Skeletal muscle satellite cell (primary cell): Measurements from ENCODE around the gene POGLUT3.

ENCODE experiments used
- H3K27me3 ChIP-seq: 2 replicates; pipeline ENCODE4 v1.7.0; 2013; ENCODE audit warnings: low read length; ENCODE audit not compliant: control insufficient read depth, insufficient read depth
- H3K36me3 ChIP-seq: 2 replicates; pipeline ENCODE4 v1.7.0; 2013; ENCODE audit warnings: mild to moderate bottlenecking, control low read depth, low read length; ENCODE audit not compliant: insufficient read depth
- H3K4me1 ChIP-seq: 2 replicates; pipeline ENCODE4 v1.7.0; 2013; ENCODE audit warnings: low read length; ENCODE audit not compliant: control insufficient read depth, insufficient read depth
- H3K4me2 ChIP-seq: 2 replicates; pipeline ENCODE4 v1.7.0; 2013; ENCODE audit warnings: mild to moderate bottlenecking, low read length
- H3K4me3 ChIP-seq: 2 replicates; pipeline ENCODE4 v1.7.0; 2013; ENCODE audit warnings: low read length
- H3K9ac ChIP-seq: 2 replicates; pipeline ENCODE4 v1.7.0; 2013; ENCODE audit warnings: mild to moderate bottlenecking, low read depth, low read length, moderate library complexity
- H3K9me3 ChIP-seq: replicated peaks from 2 replicates; pipeline ENCODE4 v1.7.0; 2013; ENCODE audit warnings: mild to moderate bottlenecking, control low read depth, low read length

The POGLUT3 gene

DNA sequence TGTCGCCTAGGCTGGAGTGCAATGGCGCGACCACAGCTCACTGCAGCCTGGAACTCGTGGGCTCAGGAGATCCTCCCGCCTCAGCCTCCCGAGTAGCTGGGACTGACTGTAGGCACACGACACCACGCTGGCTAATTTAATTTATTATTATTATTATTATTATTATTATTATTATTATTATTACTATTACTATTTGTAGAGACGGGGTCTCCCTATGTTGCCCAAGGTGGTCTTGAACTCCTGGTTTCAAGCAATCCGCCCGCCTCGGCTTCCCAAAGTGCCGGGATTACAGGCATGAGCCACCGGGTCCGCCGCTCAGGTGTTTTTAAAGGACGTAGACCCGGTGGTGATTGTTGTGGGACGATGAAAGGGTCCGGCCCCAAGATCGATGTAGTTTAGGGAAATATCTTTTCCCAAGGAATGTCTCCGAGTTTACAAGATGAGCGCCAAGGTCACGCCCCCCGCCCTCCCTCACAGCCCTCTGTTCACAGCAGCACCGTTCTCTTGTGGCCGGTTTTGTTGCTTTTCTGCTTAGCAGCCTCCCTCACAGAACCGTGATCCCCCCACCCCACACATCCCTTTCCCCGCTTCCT, 728 bp upstream of the POGLUT3 start:
- Histone ChIP-seq H3K4me2 (peak overlapping the region; percentile 85), H3K9me3 (no peaks in the 10 kb centered on the region), H3K9ac (peak overlapping the region; percentile 82), H3K27me3 (no peaks in the 10 kb centered on the region), H3K36me3 (no peaks in the 10 kb centered on the region), H3K4me1 (peaks cover 21% of the 10 kb centered on the region), H3K4me3 (peak overlapping the region; percentile 67)

DNA sequence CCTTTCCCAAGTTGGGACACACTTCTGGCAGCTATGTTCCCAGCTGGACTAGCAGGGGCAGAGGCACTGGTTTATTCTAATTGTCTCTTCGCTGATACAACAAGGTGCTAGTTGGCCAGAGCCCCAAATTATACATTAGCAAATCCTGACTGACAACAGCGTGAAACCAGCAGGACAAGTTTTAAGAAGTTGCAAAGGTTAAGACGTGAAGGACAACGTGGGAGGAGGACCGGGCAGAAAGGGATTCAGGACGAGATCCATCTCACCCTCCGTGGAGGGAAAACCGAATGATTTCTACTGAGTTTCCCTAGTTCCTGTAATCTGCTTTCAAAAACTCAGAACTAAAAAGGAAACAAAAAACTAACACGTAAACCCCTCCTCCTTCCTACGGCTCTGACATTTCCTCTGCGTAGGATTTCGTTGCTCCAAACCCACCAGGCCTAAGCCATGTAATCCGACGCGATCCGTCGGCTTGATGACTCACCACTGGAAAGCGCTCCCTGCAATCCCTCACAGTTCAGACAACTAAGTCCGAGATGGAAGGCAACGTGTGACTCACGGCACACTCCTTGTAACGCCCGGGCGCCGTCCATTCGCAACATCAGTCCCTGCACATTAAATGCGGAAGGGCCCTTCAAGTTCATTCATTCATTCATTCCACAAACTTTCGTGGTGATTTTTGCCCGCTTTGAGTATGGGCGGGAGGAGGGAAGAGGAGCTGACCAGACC, 703 bp downstream of the POGLUT3 start:
- Histone ChIP-seq H3K4me3 (peak overlapping the region; percentile 67), H3K36me3 (no peaks in the 10 kb centered on the region), H3K4me1 (peaks cover 21% of the 10 kb centered on the region), H3K4me2 (peak overlapping the region; percentile 85), H3K9ac (peak overlapping the region; percentile 82), H3K9me3 (no peaks in the 10 kb centered on the region), H3K27me3 (no peaks in the 10 kb centered on the region)

DNA sequence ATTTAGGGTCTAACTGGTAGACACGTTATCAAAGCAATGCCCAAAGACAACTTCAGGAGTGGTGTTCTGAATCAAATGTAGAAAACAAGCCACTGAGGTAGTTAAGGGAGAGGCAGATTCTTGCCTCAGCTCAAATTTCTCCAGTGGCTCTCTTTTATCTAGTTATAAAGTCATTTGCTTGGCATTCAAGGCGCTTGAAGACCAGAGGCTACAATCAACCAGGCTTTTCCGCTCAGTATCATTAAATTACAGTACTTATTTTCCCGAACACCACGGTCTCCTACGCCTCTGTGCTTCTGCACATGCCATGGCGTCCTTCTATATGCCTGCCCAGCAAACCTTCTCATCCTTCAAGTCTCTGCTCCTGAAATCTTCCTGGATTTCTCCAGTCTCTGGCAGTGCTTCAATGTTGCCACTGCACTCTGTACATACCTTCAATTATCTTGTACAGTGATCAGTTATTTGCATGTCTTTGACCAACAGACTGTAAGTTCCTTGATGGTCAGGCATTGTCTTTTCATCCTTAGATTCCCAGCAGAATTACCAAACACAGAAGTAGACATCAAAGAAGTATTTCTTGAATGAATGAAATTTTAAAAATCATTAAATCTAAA, 1.4 kb downstream of the POGLUT3 start:
- H3K9ac ChIP-seq = peak overlapping the region; percentile 82
- no peaks in the 10 kb centered on the region for H3K9me3 ChIP-seq
- H3K4me3 ChIP-seq = peak overlapping the region; percentile 67
- H3K4me1 ChIP-seq = peaks cover 21% of the 10 kb centered on the region
- peak overlapping the region; percentile 85 for H3K4me2 ChIP-seq
- H3K36me3 ChIP-seq = no peaks in the 10 kb centered on the region
- no peaks in the 10 kb centered on the region for H3K27me3 ChIP-seq

DNA sequence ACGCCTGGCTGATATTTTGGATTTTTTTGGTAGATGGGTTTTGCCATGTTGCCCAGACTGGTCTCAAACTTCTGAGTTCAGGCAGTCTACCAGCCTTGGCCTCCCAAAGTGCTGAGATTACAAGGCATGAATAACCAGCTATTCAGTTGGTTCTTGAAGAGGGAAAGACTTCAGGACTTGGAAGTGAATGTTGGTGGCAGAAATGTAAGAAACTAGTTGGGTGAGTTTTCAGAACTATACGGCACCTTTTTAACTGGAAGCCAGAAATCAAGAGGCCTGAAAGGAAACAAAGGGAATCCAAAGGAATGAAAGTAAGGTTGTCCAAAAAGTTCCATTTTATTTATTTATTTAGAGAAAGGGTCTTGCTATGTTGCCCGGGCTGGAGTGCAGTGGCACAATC, 2.9 kb downstream of the POGLUT3 start:
- no peaks in the 10 kb centered on the region for H3K9me3 ChIP-seq
- H3K9ac ChIP-seq = no peak overlapping the region
- no peaks in the 10 kb centered on the region for H3K27me3 ChIP-seq
- H3K4me2 ChIP-seq = no peak overlapping the region
- no peaks in the 10 kb centered on the region for H3K36me3 ChIP-seq
- H3K4me3 ChIP-seq = no peak overlapping the region
- H3K4me1 ChIP-seq = peaks cover 12% of the 10 kb centered on the region

DNA sequence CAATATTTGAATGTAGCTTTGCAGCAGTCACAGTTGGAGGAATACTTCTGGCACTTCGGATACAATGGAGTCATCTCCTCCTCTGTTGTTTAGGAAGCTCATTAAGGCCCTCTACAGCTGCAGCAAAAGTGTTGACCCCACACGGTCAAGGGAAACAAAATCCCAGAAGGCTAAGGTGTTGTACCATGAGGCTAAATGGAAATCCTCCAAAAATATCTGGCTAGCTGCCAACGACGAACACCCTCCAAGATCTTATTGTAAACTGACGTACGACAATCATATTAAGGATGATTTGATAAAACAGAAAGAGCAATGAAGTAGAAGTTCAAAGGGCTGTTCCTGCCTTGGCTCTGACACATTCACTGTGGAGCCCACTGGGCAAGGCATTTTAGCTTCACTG, 4.0 kb downstream of the POGLUT3 start:
- Histone ChIP-seq H3K36me3 (no peaks in the 10 kb centered on the region), H3K4me2 (no peak overlapping the region), H3K9me3 (no peaks in the 10 kb centered on the region), H3K27me3 (no peaks in the 10 kb centered on the region), H3K4me1 (peaks cover 12% of the 10 kb centered on the region), H3K9ac (no peak overlapping the region), H3K4me3 (no peak overlapping the region)

DNA sequence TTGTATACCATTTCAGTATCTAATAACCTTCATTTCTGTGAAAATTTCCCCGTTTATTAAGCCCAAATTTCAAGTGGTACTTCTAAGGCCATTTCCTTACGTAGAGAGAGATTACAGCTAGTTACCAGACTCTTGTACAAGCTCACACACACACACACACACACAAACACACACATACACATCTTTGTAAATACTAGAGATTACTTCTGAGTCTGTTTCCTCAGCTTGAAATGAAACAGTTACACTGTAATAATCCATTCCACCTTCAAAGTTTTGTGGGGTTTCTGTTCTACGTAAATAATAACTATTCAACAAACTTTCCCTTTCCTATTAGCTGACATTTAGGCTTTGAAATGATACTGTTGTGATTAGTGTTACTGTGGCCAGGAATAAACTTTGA, 6.2 kb downstream of the POGLUT3 start:
- Histone ChIP-seq H3K4me1 (peaks cover 7% of the 10 kb centered on the region), H3K4me2 (no peak overlapping the region), H3K4me3 (no peak overlapping the region), H3K36me3 (peaks cover 3% of the 10 kb centered on the region), H3K9ac (no peak overlapping the region), H3K9me3 (no peaks in the 10 kb centered on the region), H3K27me3 (no peaks in the 10 kb centered on the region)

DNA sequence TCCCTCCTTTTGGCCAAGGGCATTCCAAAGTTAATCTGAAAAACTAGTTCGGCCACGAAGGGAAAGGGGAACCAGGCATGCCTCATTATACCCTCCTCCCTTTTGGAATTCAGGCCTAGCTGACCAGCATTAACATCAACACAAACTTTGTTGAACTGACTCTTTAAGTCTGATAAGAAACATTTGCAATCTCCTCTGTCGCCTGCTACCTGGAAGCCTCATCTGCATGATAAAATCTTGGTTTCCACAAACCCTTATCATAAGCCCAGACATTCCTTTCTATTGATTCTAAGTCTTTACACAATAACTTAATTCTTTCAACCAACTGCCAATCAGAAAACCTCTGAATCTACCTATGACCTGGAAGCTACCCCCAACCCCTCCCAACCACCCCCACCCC, 11.4 kb downstream of the POGLUT3 start:
- no peak overlapping the region for H3K4me3 ChIP-seq
- no peaks in the 10 kb centered on the region for H3K27me3 ChIP-seq
- H3K36me3 ChIP-seq = peaks cover 29% of the 10 kb centered on the region
- H3K4me2 ChIP-seq = no peak overlapping the region
- no peaks in the 10 kb centered on the region for H3K9me3 ChIP-seq
- H3K9ac ChIP-seq = no peak overlapping the region
- no peaks in the 10 kb centered on the region for H3K4me1 ChIP-seq

DNA sequence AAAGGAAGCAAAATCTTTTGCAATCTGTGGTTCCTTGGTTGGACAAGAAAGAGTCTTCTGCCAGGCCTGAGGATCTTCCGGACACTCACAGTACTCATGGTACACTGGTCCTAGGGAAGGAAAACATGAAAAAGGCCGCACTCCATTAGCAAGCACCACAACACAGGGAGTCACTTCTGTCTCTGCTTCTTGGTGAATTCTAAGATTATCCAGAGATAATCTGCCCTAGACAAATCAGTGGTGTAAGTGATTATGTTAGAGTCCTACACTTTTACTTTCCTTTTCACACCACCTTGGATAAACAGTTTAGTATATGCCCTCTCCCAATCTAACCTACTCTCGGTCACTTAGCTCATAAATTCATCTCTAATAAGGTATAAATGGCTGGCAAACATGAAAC, 11.9 kb downstream of the POGLUT3 start:
- Histone ChIP-seq H3K9ac (no peak overlapping the region), H3K27me3 (no peaks in the 10 kb centered on the region), H3K4me2 (no peak overlapping the region), H3K4me1 (no peaks in the 10 kb centered on the region), H3K36me3 (peaks cover 29% of the 10 kb centered on the region), H3K9me3 (no peaks in the 10 kb centered on the region), H3K4me3 (no peak overlapping the region)

DNA sequence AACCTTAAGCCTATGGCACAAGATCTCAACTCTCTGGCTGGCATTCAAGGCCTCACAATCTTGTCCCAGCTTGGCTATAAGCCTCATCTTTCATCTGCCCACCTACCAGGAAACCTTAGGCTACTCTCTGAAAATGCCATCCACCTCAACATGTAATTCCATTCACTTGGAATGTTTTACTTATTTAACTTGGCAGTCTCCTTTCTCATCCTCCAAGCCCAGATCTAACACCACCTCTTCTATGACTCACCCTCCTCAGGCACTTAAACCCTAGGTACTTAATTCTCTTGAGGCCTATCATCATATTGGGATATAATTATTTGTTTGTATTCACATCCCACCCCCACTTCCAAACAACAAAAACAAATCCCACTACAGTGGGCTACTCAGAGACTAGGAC, 15.0 kb downstream of the POGLUT3 start:
- H3K27me3 ChIP-seq = no peaks in the 10 kb centered on the region
- H3K4me3 ChIP-seq = no peak overlapping the region
- H3K4me1 ChIP-seq = no peaks in the 10 kb centered on the region
- no peaks in the 10 kb centered on the region for H3K9me3 ChIP-seq
- no peak overlapping the region for H3K4me2 ChIP-seq
- H3K36me3 ChIP-seq = peaks cover 35% of the 10 kb centered on the region
- H3K9ac ChIP-seq = no peak overlapping the region

DNA sequence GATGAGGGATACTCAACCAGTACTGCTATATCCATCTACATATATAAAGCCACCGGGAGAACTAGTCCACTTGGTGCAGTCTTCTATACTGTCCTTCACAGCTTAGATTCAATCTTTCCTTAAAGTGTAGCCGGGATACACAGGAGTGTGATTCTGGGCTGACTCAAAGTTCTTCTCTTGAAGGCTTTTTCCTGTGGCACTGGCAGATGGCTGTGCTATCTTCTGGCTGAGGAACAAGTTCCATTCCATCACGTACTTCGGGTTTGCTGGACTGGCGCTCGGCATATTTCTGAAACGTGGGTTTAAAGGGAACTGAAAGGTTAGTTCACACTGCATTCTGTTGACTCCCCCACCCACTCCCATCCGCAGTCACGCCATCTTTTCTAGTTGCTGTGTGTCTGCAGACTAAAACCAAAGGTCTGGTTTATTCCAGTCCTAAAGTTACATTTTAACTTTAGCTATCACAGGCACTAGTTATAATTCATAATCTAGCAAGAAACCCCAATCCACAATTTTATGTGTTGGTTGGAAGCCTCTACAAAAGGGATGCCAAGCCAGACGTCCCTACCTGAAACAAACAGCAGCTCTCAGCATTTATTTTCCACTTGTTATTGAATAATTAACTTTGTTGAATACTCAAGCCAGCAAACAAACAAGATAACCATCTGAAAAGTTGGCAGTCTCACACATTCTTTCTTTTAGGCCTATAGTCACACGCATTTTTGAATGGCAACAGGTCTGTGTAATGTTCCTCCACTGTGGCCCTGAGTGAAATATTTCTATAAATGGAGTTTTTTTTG, 23.3 kb downstream of the POGLUT3 start:
- Histone ChIP-seq H3K9me3 (no peaks in the 10 kb centered on the region), H3K4me1 (no peaks in the 10 kb centered on the region), H3K27me3 (no peaks in the 10 kb centered on the region), H3K4me2 (no peak overlapping the region), H3K36me3 (peaks cover 25% of the 10 kb centered on the region), H3K4me3 (no peak overlapping the region), H3K9ac (no peak overlapping the region)

DNA sequence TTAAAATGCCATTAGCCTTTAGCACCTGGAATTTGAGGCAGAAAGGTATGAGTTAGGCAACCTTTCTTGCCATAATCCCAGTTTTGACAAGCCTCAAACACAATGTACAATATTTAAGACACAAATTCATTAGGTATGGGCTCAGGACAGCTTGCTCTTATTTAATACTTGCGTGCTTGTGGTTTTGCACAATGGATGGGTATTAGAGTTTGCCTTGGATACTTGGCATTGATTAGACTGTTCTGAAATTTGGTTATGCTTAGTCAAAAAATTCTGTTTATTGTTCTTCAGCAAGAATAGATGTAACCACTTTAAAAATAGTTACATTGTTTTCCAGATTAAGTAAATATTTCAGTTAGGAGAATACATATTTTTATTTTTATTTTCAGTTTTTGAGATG, 25.5 kb downstream of the POGLUT3 start:
- Histone ChIP-seq H3K9me3 (no peaks in the 10 kb centered on the region), H3K4me2 (no peak overlapping the region), H3K9ac (no peak overlapping the region), H3K4me1 (no peaks in the 10 kb centered on the region), H3K36me3 (peaks cover 16% of the 10 kb centered on the region), H3K4me3 (no peak overlapping the region), H3K27me3 (no peaks in the 10 kb centered on the region)
